HFF-Myc (cell line): ENCODE data around the gene MAEL.
A peak's percentile ranks its signal among the peaks of the same experiment; 100 is the strongest.

Experiments
- DNase-seq: peaks from one replicate; pipeline ENCODE4 v3.0.0-alpha.2; 2011; ENCODE audit warnings: low read depth; ENCODE audit errors: extremely low read depth
- H3K4me3 ChIP-seq: replicated peaks from 2 replicates; pipeline ENCODE4 v1.5.1; 2011; ENCODE audit warnings: low read depth, mild to moderate bottlenecking, control low read depth, low read length
- CTCF ChIP-seq: IDR thresholded peaks from 2 replicates; pipeline ENCODE4 v1.5.1; 2012; ENCODE audit warnings: mild to moderate bottlenecking, low read depth, low read length, control low read depth; ENCODE audit errors: missing control alignments

The MAEL gene

GRCh38 chr1:167054531-167054930 lies 65.5 kb downstream of the MAEL start:
- no peak overlapping the region for H3K4me3 ChIP-seq
- DNase-seq = no peak
- no peak for TF ChIP-seq CTCF

GRCh38 chr1:167054946-167055630 lies 66.0 kb downstream of the MAEL start:
- no peak for TF ChIP-seq CTCF
- no peak for DNase-seq
- no peak overlapping the region for H3K4me3 ChIP-seq

GRCh38 chr1:167056529-167057231 lies 67.6 kb downstream of the MAEL start:
- no peak for DNase-seq
- no peak for TF ChIP-seq CTCF

GRCh38 chr1:167057241-167057688 lies 68.2 kb downstream of the MAEL start:
- peak; percentile 39 for TF ChIP-seq CTCF
- H3K4me3 ChIP-seq = no peak overlapping the region
- no peak for DNase-seq

More at GRCh38 chr1:167056529-167057231, 67.6 kb downstream of the MAEL start:
- H3K4me3 ChIP-seq = no peak overlapping the region

GRCh38 chr1:167059045-167059808 lies 70.1 kb downstream of the MAEL start:
- H3K4me3 ChIP-seq = no peak overlapping the region
- peak; percentile 39 for DNase-seq
- peak; percentile 95 for TF ChIP-seq CTCF

- no peak for TF ChIP-seq CTCF
- no peak for DNase-seq
- H3K4me3 ChIP-seq = no peak overlapping the region
Observed at GRCh38 chr1:167059809-167060107, 70.7 kb downstream of the MAEL start.
